Stimulated activated CD8-positive, alpha-beta memory T cell treated with anti-CD3 and anti-CD28 coated beads, Interleukin-15, amount 100 ng/mL, for 1 hour (primary cell): ENCODE measurements around the gene FEZ2.
"Not testable (repeated sequence)": the region's sequence is repeated elsewhere in the genome, so short reads cannot be mapped to it uniquely, and the experiment has no call there.

ENCODE experiments used
- DNase-seq: peaks from one replicate; pipeline ENCODE4 v3.0.0-alpha.2; 2020; ENCODE audit warnings: low read depth

FEZ2 gene, protein sequence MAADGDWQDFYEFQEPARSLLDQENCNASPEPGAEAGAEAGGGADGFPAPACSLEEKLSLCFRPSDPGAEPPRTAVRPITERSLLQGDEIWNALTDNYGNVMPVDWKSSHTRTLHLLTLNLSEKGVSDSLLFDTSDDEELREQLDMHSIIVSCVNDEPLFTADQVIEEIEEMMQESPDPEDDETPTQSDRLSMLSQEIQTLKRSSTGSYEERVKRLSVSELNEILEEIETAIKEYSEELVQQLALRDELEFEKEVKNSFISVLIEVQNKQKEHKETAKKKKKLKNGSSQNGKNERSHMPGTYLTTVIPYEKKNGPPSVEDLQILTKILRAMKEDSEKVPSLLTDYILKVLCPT

GRCh38 chr2:36597532-36598377 is at the start of gene FEZ2:
TSS of gene FEZ2 (minus strand) at chr2:36598168. CDS start at chr2:36598142, 26 bp downstream.
- DNase-seq: peak; percentile 19

- DNase-seq: no peak
These were observed 37.1 kb upstream of the FEZ2 start for GRCh38 chr2:36634981-36635597.

DNA sequence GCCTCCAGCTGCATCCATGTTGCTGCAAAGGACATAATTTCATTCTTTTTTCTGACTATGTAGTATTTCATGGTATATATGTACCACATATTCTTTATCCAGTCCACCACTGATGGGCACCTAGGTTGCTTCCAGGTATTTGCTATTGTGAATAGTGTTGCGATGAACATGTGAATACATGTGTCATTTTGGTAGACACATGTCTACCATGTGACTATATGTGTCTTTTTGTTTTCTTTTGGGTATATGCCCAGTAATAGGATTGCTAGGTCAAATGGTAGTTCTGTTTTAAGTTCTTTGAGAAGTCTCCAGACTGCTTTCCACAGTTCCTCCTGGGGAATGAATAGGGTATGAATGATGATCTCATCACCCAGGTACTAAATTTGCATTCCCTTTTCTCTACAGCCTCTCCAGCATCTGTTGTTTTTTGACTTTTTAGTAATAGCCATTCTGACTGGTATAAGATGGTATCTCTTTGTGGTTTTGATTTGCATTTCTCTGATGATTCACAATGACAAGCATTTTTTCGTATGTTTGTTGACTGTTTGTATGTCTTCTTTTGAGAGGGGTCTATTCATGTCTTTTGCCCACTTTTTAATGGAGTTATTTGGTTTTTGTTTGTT is 35.6 kb upstream of the FEZ2 start:
- no peak for DNase-seq

- DNase-seq: no peak
These were observed 28.8 kb upstream of the FEZ2 start for GRCh38 chr2:36626756-36627155.

GRCh38 chr2:36626071-36626470 is 28.1 kb upstream of the FEZ2 start:
- DNase-seq: no peak

DNA sequence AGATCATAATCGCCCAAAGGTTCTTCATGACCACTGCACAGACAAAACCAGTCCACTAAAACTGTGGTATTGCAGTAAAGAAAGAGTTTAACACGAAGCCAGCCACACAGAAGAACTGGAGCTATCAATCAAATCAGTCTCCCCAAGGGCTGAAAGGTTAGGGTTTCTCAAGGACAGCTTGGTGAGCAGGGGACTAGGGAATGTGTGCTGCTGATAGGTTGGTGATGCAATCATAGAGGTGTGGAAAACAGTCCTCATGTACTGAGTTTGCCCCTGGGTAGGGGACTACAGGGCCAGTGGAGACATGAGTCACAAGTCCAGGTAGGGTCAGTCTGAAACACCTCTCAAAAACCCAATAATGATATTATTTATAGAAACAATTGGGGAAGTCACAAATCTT is 27.3 kb upstream of the FEZ2 start:
- DNase-seq: no peak

GRCh38 chr2:36620321-36620720 is 22.4 kb upstream of the FEZ2 start:
- no peak for DNase-seq

DNA sequence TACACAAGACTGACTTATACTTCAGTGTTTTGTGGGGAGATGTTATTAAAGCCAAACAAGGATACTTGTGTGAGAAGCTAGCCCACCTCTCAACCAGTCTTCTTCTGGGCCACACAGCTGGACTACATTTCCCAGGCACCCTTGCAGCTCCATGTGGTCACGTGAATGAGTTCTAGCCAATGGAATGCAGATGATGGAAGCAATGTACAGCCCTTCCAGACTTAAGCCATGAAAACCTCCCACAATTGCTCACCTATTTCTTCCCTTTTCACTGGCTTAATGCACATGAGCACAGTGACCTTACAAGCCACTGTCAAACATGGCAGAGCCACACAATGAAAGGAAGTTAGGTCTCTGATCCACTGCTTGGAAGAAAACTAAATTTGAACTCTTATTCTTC is 20.4 kb upstream of the FEZ2 start:
- DNase-seq: no peak

DNA sequence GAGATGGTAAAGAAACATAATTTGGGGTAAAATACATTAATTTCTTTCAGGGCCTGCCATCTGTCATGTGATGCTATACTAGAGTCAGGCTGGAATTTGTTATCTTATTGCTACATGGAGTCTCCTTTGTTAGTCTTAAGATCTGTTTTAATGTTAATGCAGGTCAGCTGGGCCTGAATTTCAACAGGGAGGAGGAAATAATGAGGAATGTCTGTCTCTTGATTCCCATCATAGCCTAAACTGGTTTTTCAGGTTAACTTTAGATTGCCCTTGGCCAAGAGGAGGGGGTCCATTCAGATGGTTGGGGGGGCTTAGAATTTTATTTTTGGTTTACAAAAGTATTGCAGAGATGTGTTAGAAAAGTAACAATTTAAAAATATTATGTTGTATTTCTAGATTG is 19.0 kb upstream of the FEZ2 start:
- no peak for DNase-seq

- no peak for DNase-seq
These were observed 17.3 kb upstream of the FEZ2 start for GRCh38 chr2:36615222-36615621.

DNA sequence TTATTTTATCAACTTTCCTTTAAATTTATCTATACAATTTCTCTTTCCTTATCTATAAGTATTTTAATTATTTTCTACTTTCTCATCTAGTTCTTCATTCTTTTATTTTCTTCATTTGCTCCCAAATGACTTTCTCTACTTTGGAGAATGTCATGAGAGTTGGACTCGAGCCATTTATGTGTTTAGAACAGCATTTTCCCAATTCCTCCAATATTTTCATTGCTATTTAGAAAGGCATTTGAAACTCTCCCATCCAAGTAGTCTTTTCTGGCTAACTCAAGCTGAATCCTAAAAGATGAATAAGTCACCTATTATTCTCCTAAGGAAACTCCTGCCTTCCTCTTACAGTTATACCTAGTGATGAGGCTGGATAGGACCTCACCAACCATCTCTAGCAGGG is 15.8 kb upstream of the FEZ2 start:
- DNase-seq: no peak

GRCh38 chr2:36611316-36611990 is 13.5 kb upstream of the FEZ2 start:
- DNase-seq: no peak

DNA sequence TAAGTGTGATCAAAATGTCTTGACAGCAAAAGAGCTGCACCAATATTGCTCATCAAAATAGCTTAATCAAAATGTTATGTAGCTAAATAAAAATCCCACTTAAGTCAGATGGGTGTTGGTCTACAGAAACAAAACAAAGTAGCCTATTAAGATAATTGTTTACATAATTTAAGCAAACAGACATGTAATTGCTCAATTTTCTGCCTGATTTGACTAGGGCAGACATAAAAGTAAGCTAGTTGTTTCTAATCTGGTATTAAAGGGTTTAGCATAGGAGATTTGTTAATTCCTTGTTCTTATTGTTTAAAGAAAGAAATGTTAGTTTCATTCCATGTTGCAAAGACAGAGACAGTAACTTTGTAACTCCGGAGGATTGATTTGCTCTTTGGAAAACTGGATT is 11.5 kb upstream of the FEZ2 start:
- DNase-seq: no peak

DNA sequence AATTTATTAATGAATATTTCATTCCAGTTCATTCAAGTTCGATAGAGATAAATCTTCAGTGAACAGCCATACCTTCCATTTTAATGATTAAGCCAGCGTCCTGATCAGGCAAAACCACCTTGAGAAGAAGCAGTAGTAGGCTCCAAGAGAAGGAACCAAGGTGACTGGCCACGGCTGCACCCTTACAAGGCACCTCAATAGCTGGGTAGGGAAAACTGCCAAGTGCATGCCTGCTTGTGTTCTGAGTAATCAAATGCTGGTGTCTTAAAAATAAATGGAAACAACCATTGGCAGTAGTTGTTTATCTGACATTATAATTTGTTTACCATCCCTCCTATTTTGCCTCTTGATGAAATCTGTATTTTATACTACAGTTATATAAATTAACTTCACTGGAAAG is 10.0 kb upstream of the FEZ2 start:
- no peak for DNase-seq

DNA sequence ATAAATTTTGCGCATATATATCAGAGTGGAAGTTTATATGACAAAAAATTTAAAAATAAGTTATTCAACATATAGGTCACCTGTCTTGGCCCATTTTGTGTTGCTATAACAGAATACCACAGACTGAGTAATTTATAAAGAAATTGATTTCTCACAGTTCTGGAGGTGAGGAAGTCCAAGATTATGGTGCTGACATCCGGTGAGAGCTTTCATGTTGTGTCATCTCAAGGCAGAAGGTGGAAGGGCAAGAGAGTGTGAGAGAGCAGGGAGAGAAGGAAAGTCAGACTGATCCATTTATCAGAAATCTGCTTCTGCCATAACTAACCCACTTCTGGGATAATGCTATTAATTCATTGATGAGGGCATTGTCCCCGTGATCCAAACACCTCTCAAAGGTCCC is 9.0 kb upstream of the FEZ2 start:
- DNase-seq: no peak

- DNase-seq: no peak
These were observed 7.3 kb upstream of the FEZ2 start for GRCh38 chr2:36605273-36605672.

DNA sequence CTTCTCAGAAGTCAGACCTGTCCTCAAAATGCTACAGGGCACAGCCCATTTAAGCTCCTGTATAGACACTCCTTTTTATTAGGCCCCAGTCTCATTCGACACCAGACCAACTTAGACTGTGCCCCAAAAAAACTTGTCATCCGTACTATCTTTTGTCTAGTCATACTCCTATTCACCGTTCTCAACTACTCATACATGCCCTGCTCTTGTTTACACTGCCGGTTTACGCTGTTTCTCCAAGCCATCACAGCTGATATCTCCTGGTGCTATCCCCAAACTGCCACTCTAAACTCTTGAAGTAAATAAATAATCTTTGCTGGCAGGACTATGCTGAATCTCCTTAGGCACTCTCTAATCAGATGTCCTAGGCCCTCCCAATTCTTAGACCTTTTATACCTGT is 5.7 kb upstream of the FEZ2 start:
- not testable (repeated sequence) for DNase-seq

DNA sequence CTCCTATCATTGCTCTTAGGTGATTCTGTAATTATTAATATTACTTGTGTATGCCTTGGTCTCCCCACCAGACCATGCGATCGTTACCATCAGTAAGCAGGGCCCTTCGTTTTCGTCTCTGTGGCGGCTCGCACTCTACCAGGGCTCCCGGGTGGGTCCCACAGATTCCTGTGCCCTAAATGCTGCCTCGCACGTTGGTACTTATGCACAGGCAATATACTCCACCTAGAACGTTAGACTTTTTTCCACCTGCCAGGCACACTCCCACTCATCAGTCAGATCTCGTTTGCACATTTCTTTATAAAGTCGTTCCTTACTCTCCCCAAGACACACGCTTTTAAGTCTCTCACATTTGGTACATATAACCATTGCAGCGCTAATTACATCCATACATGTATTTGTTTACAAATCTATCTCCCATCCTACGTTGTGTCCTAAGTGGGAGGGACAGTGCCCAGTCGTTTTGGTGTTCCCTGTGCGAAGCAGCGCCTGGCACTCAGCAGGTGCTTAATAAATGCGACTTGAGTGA is 901 bp downstream of the FEZ2 start:
- DNase-seq: no peak

DNA sequence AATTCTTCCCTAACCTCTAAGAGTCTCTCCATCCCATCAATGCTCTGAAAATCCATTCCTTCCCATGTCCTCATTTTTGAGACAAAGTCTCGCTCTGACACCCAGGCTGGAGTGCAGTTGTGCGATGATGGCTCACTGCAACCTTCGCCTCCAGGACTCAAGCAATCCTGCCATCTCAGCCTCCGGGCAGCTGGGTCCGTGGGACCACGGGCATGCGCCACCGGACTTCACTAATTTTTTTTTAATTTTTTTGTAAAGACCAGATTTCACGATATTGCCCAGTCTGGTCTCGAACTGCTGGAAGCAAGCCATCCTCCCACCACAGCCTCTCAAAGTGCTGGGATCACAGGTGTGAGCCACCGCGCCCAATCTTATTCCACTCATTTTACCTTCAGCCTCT is 1.6 kb downstream of the FEZ2 start:
- no peak for DNase-seq

DNA sequence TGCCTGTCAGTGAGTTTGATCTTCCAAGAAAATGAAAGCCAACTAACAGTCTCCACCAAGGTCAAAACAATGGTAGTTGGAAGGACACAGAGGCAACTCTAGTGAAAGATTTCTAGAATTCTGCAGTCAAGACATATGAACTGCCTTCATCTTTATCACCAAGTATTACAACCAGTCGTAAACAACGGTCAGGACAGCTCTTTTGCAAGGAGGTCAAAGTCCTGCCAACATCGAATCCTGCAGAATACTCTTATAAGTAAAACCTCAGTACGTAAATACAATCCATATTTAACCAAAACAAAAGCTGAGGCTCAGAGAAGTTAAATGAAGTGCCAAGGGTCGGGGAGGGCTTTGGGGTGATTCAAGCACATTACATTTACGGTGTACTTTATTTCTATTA is 3.1 kb downstream of the FEZ2 start:
- no peak for DNase-seq

- DNase-seq: no peak
These were observed 8.7 kb downstream of the FEZ2 start for GRCh38 chr2:36589230-36589630.

DNA sequence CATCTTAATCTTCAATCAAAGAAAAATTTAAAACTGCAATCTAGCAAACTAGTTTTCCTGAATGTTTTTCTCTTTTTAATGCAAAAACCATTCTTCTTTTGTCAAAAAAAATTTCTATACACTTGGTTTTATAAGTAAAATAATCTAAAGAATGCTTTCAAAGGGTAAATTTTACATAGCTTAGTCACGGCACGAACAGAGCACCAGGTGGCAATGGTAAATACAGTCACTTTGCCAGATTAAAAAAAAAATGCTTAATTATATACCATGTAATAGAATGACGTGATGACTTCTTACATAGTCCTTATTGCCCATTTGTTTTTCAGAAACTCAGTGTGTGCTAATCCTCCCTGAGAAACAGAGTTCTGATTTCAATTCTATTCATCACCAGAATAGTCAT is 10.4 kb downstream of the FEZ2 start:
- DNase-seq: no peak
